HepG2 (cell line): Measurements from ENCODE around the gene HLF. TPM values are rescaled to one million over a fixed set of nuclear protein-coding genes. Genes with fewer than 3 reads are reported as not detected.

Experiments
- BRCA1 ChIP-seq: sonication (generic); formaldehyde crosslinking; IDR thresholded peaks from 2 replicates; pipeline ENCODE4 v1.4.0; 2020; ENCODE audit warnings: missing genetic modification reagents
- GTF2F1 ChIP-seq: fragments of 150-350 bp; IDR thresholded peaks from 2 replicates; pipeline ENCODE4 v1.6.1; 2014; ENCODE audit warnings: low read length
- POLR2G ChIP-seq: fragments of 200-400 bp; formaldehyde crosslinking; IDR thresholded peaks from 2 replicates; pipeline ENCODE4 v1.6.1; 2018; ENCODE audit warnings: mild to moderate bottlenecking, low read depth, low read length, moderate library complexity
- SNRNP70 ChIP-seq: fragments of 200-400 bp; formaldehyde crosslinking; IDR thresholded peaks from 2 replicates; pipeline ENCODE4 v1.6.1; 2017; ENCODE audit warnings: mild to moderate bottlenecking, low read depth, low read length, moderate library complexity
- STAG1 ChIP-seq: sonication (generic); formaldehyde crosslinking; IDR thresholded peaks from 2 replicates; pipeline ENCODE4 v1.4.0; 2020; ENCODE audit warnings: missing genetic modification reagents
- TCF7L2 ChIP-seq: IDR thresholded peaks from 2 replicates; pipeline ENCODE4 v1.6.1; 2011; ENCODE audit warnings: mild to moderate bottlenecking, low read depth, low read length, moderate library complexity
- YEATS4 ChIP-seq: sonication (generic); formaldehyde crosslinking; IDR thresholded peaks from 2 replicates; pipeline ENCODE4 v1.4.0; 2020; ENCODE audit warnings: missing genetic modification reagents, borderline replicate concordance
- ZNF367 ChIP-seq: sonication (generic); formaldehyde crosslinking; IDR thresholded peaks from 2 replicates; pipeline ENCODE4 v1.4.0; 2020; ENCODE audit warnings: missing genetic modification reagents, borderline replicate concordance
- ZNF605 ChIP-seq: sonication (generic); formaldehyde crosslinking; IDR thresholded peaks from 2 replicates; pipeline ENCODE4 v1.8.0; 2022; ENCODE audit warnings: mild to moderate bottlenecking, missing genetic modification reagents
- polyA plus RNA-seq, 8 experiments: library from polyadenylated mRNA; depleted of rRNA in 3 of 8; stranded (reverse) in 7 of 8; unstranded in 1 of 8; fragments of >200 nt; fragmentation: Illumina TruSeq in 4 of 8; extraction: Trizol in 4 of 8; gene quantifications; 2 replicates each; pipeline versions ENCODE4 v1.2.1 to v1.2.3, GENCODE V29; 2011 to 2016; ENCODE audit warnings: low read depth in 4 of 8, missing spikeins in 1 of 8, mixed read lengths in 1 of 8; ENCODE audit not compliant: insufficient read depth in 1 of 8
- total RNA-seq, 5 experiments: library from RNA; depleted of rRNA; stranded (reverse); fragments of >200 nt; fragmentation: Illumina TruSeq; extraction: Trizol; gene quantifications; 2 replicates each; pipeline ENCODE4 v1.2.3, GENCODE V29; 2016; ENCODE audit warnings: low read depth in 1 of 5
- TF ChIP-seq, protein P1 (sequence below): sonication (generic); formaldehyde crosslinking; conservative IDR thresholded peaks from 2 replicates; pipeline ENCODE4 v1.8.0; 2022; ENCODE audit warnings: low read depth, missing genetic modification reagents
- TF ChIP-seq, protein P2 (sequence below): sonication (generic); formaldehyde crosslinking; IDR thresholded peaks from 2 replicates; pipeline ENCODE4 v1.4.0; 2020; ENCODE audit warnings: low read depth, mild to moderate bottlenecking, missing genetic modification reagents
- TF ChIP-seq, protein P3 (sequence below): sonication (generic); formaldehyde crosslinking; IDR thresholded peaks from 2 replicates; pipeline ENCODE4 v1.4.0; 2020; ENCODE audit warnings: missing genetic modification reagents
- TF ChIP-seq, protein P4 (sequence below): sonication (generic); formaldehyde crosslinking; IDR thresholded peaks from 2 replicates; pipeline ENCODE4 v1.5.1; 2020; ENCODE audit warnings: mild to moderate bottlenecking, moderate library complexity, missing genetic modification reagents
- TF ChIP-seq, protein P5 (sequence below): sonication (generic); formaldehyde crosslinking; IDR thresholded peaks from 2 replicates; pipeline ENCODE4 v1.4.0; 2020; ENCODE audit warnings: low read depth, mild to moderate bottlenecking, missing genetic modification reagents
- TF ChIP-seq, protein P6 (sequence below): sonication (generic); formaldehyde crosslinking; IDR thresholded peaks from 2 replicates; pipeline ENCODE4 v1.5.1; 2020; ENCODE audit warnings: mild to moderate bottlenecking, missing genetic modification reagents
- TF ChIP-seq, protein P7 (sequence below): sonication (generic); formaldehyde crosslinking; IDR thresholded peaks from 2 replicates; pipeline ENCODE4 v1.4.0; 2020; ENCODE audit warnings: missing genetic modification reagents, low read depth, mild to moderate bottlenecking, borderline replicate concordance

The HLF gene
- total and polyA plus RNA-seq, 2 of the 13 experiments (the other 11 are each of a cell fraction or from before 2014, with no cell fraction given): 202 to 346 TPM

DNA sequence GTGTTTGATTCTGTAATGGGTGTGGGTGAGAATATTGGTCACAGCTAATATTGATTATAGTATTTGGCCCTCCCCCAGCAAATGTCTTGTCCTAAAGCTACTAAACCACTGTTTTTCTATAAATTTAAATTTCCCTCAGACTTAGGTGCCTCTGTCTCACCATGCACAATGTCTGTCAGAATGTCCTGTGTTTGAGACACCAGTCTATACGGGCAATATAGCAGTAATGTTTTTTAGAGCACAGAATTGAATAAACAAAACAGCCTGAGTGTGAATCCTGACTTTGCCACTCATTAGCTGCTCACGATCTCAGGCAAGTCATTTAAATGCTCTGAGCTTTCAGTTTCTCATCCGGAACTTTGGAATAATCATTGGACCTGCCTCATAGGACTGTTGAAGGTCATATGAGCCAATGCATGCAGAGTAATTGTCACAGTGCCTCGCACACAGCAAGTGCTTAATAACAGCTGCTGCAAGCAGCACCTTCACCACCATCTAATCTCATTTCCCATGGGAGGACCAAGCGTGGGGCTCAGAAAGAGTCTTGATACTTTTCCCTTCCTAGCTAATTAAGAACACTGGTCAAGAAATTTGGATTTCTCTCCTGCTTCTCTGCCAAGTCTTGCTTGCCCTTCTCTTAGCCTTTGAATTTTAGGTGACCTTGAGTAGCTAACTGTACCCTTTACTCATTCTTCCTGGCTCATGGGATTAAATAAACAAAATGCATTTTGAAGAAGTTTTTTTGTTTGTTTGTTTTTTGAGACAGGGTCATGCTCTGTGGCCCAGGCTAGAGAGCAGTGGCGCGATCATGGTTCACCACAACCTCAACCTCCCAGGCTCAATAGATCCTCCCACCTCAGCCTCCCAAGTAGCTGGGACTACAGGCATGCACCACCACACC, 9.8 kb downstream of the HLF start (continued):
- TF ChIP-seq YEATS4 (CRISPR knock-in tag) (no peak), POLR2G (peak; percentile 50), ZNF367 (no peak), GTF2F1 (no peak), SNRNP70 (no peak), STAG1 (CRISPR knock-in tag) (no peak), TCF7L2 (no peak), ZNF605 (no peak), BRCA1 (CRISPR knock-in tag) (no peak)
- TF ChIP-seq, protein P1, sequence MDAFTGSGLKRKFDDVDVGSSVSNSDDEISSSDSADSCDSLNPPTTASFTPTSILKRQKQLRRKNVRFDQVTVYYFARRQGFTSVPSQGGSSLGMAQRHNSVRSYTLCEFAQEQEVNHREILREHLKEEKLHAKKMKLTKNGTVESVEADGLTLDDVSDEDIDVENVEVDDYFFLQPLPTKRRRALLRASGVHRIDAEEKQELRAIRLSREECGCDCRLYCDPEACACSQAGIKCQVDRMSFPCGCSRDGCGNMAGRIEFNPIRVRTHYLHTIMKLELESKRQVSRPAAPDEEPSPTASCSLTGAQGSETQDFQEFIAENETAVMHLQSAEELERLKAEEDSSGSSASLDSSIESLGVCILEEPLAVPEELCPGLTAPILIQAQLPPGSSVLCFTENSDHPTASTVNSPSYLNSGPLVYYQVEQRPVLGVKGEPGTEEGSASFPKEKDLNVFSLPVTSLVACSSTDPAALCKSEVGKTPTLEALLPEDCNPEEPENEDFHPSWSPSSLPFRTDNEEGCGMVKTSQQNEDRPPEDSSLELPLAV (CRISPR knock-in tag): no peak
- TF ChIP-seq, protein P2, sequence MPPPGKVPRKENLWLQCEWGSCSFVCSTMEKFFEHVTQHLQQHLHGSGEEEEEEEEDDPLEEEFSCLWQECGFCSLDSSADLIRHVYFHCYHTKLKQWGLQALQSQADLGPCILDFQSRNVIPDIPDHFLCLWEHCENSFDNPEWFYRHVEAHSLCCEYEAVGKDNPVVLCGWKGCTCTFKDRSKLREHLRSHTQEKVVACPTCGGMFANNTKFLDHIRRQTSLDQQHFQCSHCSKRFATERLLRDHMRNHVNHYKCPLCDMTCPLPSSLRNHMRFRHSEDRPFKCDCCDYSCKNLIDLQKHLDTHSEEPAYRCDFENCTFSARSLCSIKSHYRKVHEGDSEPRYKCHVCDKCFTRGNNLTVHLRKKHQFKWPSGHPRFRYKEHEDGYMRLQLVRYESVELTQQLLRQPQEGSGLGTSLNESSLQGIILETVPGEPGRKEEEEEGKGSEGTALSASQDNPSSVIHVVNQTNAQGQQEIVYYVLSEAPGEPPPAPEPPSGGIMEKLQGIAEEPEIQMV (CRISPR knock-in tag): no peak
- TF ChIP-seq, protein P3, sequence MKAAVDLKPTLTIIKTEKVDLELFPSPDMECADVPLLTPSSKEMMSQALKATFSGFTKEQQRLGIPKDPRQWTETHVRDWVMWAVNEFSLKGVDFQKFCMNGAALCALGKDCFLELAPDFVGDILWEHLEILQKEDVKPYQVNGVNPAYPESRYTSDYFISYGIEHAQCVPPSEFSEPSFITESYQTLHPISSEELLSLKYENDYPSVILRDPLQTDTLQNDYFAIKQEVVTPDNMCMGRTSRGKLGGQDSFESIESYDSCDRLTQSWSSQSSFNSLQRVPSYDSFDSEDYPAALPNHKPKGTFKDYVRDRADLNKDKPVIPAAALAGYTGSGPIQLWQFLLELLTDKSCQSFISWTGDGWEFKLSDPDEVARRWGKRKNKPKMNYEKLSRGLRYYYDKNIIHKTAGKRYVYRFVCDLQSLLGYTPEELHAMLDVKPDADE (CRISPR knock-in tag): no peak
- TF ChIP-seq, protein P4, sequence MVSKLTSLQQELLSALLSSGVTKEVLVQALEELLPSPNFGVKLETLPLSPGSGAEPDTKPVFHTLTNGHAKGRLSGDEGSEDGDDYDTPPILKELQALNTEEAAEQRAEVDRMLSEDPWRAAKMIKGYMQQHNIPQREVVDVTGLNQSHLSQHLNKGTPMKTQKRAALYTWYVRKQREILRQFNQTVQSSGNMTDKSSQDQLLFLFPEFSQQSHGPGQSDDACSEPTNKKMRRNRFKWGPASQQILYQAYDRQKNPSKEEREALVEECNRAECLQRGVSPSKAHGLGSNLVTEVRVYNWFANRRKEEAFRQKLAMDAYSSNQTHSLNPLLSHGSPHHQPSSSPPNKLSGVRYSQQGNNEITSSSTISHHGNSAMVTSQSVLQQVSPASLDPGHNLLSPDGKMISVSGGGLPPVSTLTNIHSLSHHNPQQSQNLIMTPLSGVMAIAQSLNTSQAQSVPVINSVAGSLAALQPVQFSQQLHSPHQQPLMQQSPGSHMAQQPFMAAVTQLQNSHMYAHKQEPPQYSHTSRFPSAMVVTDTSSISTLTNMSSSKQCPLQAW (CRISPR knock-in tag): 0 out of 2 replicates have a peak, but pooled peaks have one; percentile 39
- TF ChIP-seq, protein P5, sequence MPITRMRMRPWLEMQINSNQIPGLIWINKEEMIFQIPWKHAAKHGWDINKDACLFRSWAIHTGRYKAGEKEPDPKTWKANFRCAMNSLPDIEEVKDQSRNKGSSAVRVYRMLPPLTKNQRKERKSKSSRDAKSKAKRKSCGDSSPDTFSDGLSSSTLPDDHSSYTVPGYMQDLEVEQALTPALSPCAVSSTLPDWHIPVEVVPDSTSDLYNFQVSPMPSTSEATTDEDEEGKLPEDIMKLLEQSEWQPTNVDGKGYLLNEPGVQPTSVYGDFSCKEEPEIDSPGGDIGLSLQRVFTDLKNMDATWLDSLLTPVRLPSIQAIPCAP (CRISPR knock-in tag): no peak
- TF ChIP-seq, protein P6, sequence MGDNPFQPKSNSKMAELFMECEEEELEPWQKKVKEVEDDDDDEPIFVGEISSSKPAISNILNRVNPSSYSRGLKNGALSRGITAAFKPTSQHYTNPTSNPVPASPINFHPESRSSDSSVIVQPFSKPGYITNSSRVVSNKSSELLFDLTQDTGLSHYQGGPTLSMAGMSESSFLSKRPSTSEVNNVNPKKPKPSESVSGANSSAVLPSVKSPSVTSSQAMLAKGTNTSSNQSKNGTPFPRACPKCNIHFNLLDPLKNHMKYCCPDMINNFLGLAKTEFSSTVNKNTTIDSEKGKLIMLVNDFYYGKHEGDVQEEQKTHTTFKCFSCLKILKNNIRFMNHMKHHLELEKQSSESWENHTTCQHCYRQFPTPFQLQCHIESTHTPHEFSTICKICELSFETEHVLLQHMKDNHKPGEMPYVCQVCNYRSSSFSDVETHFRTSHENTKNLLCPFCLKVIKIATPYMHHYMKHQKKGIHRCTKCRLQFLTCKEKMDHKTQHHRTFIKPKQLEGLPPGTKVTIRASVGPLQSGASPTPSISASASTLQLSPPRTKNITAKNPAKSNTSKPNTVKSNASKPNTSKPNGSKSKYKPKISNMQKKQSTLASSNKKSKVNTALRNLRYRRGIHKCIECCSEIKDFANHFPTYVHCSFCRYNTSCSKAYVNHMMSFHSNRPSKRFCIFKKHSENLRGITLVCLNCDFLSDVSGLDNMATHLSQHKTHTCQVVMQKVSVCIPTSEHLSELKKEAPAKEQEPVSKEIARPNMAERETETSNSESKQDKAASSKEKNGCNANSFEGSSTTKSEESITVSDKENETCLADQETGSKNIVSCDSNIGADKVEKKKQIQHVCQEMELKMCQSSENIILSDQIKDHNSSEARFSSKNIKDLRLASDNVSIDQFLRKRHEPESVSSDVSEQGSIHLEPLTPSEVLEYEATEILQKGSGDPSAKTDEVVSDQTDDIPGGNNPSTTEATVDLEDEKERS (CRISPR knock-in tag): no peak
- TF ChIP-seq, protein P7, sequence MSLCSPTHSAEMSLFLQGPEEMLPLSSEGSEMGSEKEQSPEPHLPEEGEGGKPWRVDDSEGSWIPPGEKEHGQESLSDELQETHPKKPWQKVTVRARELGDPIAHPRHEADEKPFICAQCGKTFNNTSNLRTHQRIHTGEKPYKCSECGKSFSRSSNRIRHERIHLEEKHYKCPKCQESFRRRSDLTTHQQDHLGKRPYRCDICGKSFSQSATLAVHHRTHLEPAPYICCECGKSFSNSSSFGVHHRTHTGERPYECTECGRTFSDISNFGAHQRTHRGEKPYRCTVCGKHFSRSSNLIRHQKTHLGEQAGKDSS (CRISPR knock-in tag): no peak
